ENCODE data around the gene KCNQ5.

Gene KCNQ5

GRCh38 chr6:73050706-73051105 lies 428.8 kb downstream of the KCNQ5 start:
- DNase-seq (ENCODE audit: low read depth, low spot score) = no peak

- no peak for DNase-seq (ENCODE audit: low read depth, low spot score)
Measured at GRCh38 chr6:73051147-73051546, 429.3 kb downstream of the KCNQ5 start.

GRCh38 chr6:73054958-73055357 lies 433.1 kb downstream of the KCNQ5 start:
- no peak for DNase-seq (ENCODE audit: low read depth, low spot score)

- no peak for DNase-seq (ENCODE audit: low read depth, low spot score)
Measured at GRCh38 chr6:73058736-73059135, 436.9 kb downstream of the KCNQ5 start.

- no peak for DNase-seq (ENCODE audit: low read depth, low spot score)
Measured at GRCh38 chr6:73062130-73062529, 440.3 kb downstream of the KCNQ5 start.

GRCh38 chr6:73062837-73063236 lies 441.0 kb downstream of the KCNQ5 start:
- no peak for DNase-seq (ENCODE audit: low read depth, low spot score)

- no peak for DNase-seq (ENCODE audit: low read depth, low spot score)
Measured at GRCh38 chr6:73064266-73064665, 442.4 kb downstream of the KCNQ5 start.

GRCh38 chr6:73073238-73073637 lies 451.4 kb downstream of the KCNQ5 start:
- no peak for DNase-seq (ENCODE audit: low read depth, low spot score)

GRCh38 chr6:73074175-73074574 lies 452.3 kb downstream of the KCNQ5 start:
- DNase-seq (ENCODE audit: low read depth, low spot score) = no peak

- no peak for DNase-seq (ENCODE audit: low read depth, low spot score)
Measured at GRCh38 chr6:73076211-73076954, 454.5 kb downstream of the KCNQ5 start.

GRCh38 chr6:73078333-73078862 lies 456.5 kb downstream of the KCNQ5 start:
- no peak for DNase-seq (ENCODE audit: low read depth, low spot score)

GRCh38 chr6:73078908-73079610 lies 457.2 kb downstream of the KCNQ5 start:
- DNase-seq (ENCODE audit: low read depth, low spot score) = no peak

GRCh38 chr6:73079611-73079955 lies 457.7 kb downstream of the KCNQ5 start:
- DNase-seq (ENCODE audit: low read depth, low spot score) = no peak

GRCh38 chr6:73079978-73080377 lies 458.1 kb downstream of the KCNQ5 start:
- DNase-seq (ENCODE audit: low read depth, low spot score) = no peak

GRCh38 chr6:73081955-73082354 lies 460.1 kb downstream of the KCNQ5 start:
- no peak for DNase-seq (ENCODE audit: low read depth, low spot score)

- no peak for DNase-seq (ENCODE audit: low read depth, low spot score)
Measured at GRCh38 chr6:73083886-73084285, 462.0 kb downstream of the KCNQ5 start.

- no peak for DNase-seq (ENCODE audit: low read depth, low spot score)
Measured at GRCh38 chr6:73085443-73085871, 463.6 kb downstream of the KCNQ5 start.

GRCh38 chr6:73086726-73087125 lies 464.9 kb downstream of the KCNQ5 start:
- no peak for DNase-seq (ENCODE audit: low read depth, low spot score)

- no peak for DNase-seq (ENCODE audit: low read depth, low spot score)
Measured at GRCh38 chr6:73088138-73088813, 466.4 kb downstream of the KCNQ5 start.

GRCh38 chr6:73104921-73105320 lies 483.1 kb downstream of the KCNQ5 start:
- no peak for DNase-seq (ENCODE audit: low read depth, low spot score)

- DNase-seq (ENCODE audit: low read depth, low spot score) = no peak
Measured at GRCh38 chr6:73107016-73107415, 485.2 kb downstream of the KCNQ5 start.

- DNase-seq (ENCODE audit: low read depth, low spot score) = no peak
Measured at GRCh38 chr6:73108949-73109348, 487.1 kb downstream of the KCNQ5 start.
